ENCODE measurements around the gene PRKCB.

Gene PRKCB

GRCh38 chr16:24116046-24116776, 280.4 kb downstream of the PRKCB start:
- no peak overlapping the region for H3K4me3 ChIP-seq (ENCODE audit: low read depth, low read length)
- no peak for DNase-seq (ENCODE audit: low read depth)
- TF ChIP-seq MAX (IDR thresholded peaks at IDR 0.05; ENCODE audit: low read depth, low read length), result no peak
- no peak for TF ChIP-seq POLR2A (IDR thresholded peaks at IDR 0.05; ENCODE audit: extremely low read depth, insufficient read length)
- no peak for TF ChIP-seq MYC (IDR thresholded peaks at IDR 0.05; ENCODE audit: low read depth, low read length)
- no peak for TF ChIP-seq CTCF (IDR thresholded peaks at IDR 0.05; ENCODE audit: low read depth, low read length)

GRCh38 chr16:24116989-24117388, 281.2 kb downstream of the PRKCB start:
- no peak for TF ChIP-seq POLR2A (IDR thresholded peaks at IDR 0.05; ENCODE audit: extremely low read depth, insufficient read length)
- no peak overlapping the region for H3K4me3 ChIP-seq (ENCODE audit: low read depth, low read length)
- no peak for DNase-seq (ENCODE audit: low read depth)

GRCh38 chr16:24117680-24118079, 281.9 kb downstream of the PRKCB start:
- TF ChIP-seq CTCF (IDR thresholded peaks at IDR 0.05; ENCODE audit: low read depth, low read length) (no peak), MYC (IDR thresholded peaks at IDR 0.05; ENCODE audit: low read depth, low read length) (no peak), MAX (IDR thresholded peaks at IDR 0.05; ENCODE audit: low read depth, low read length) (no peak), POLR2A (IDR thresholded peaks at IDR 0.05; ENCODE audit: extremely low read depth, insufficient read length) (no peak)
- no peak for DNase-seq (ENCODE audit: low read depth)
- H3K4me3 ChIP-seq (ENCODE audit: low read depth, low read length), result no peak overlapping the region

GRCh38 chr16:24118126-24118821, 282.5 kb downstream of the PRKCB start:
- DNase-seq (ENCODE audit: low read depth), result no peak
- no peak overlapping the region for H3K4me3 ChIP-seq (ENCODE audit: low read depth, low read length)
- TF ChIP-seq MAX (IDR thresholded peaks at IDR 0.05; ENCODE audit: low read depth, low read length), result no peak
- no peak for TF ChIP-seq CTCF (IDR thresholded peaks at IDR 0.05; ENCODE audit: low read depth, low read length)
- no peak for TF ChIP-seq MYC (IDR thresholded peaks at IDR 0.05; ENCODE audit: low read depth, low read length)
- no peak for TF ChIP-seq POLR2A (IDR thresholded peaks at IDR 0.05; ENCODE audit: extremely low read depth, insufficient read length)

- no peak overlapping the region for H3K4me3 ChIP-seq (ENCODE audit: low read depth, low read length)
- DNase-seq (ENCODE audit: low read depth), result no peak
- TF ChIP-seq MAX (IDR thresholded peaks at IDR 0.05; ENCODE audit: low read depth, low read length) (no peak), MYC (IDR thresholded peaks at IDR 0.05; ENCODE audit: low read depth, low read length) (no peak), POLR2A (IDR thresholded peaks at IDR 0.05; ENCODE audit: extremely low read depth, insufficient read length) (no peak), CTCF (IDR thresholded peaks at IDR 0.05; ENCODE audit: low read depth, low read length) (no peak)
Observed at GRCh38 chr16:24119807-24120206, 284.0 kb downstream of the PRKCB start.

GRCh38 chr16:24123275-24123674, 287.5 kb downstream of the PRKCB start:
- DNase-seq (ENCODE audit: low read depth), result no peak
- no peak for TF ChIP-seq CTCF (IDR thresholded peaks at IDR 0.05; ENCODE audit: low read depth, low read length)
- no peak overlapping the region for H3K4me3 ChIP-seq (ENCODE audit: low read depth, low read length)

Data from NB4 (cell line).